Astrocyte (in vitro differentiated cells and primary cell): ENCODE measurements around the gene SLCO4A1.

Experiments used
- EZH2 ChIP-seq: IDR thresholded peaks from 2 replicates; pipeline ENCODE4 v1.6.1; 2012; ENCODE audit warnings: mild to moderate bottlenecking, low read length, inconsistent platforms; ENCODE audit not compliant: insufficient read depth
- TF ChIP-seq, protein P1 (sequence below): IDR thresholded peaks from 2 replicates; pipeline ENCODE4 v1.5.1; 2011; ENCODE audit warnings: low read depth, mild to moderate bottlenecking, inconsistent platforms, low read length, moderate library complexity; ENCODE audit not compliant: insufficient read depth

DNA sequence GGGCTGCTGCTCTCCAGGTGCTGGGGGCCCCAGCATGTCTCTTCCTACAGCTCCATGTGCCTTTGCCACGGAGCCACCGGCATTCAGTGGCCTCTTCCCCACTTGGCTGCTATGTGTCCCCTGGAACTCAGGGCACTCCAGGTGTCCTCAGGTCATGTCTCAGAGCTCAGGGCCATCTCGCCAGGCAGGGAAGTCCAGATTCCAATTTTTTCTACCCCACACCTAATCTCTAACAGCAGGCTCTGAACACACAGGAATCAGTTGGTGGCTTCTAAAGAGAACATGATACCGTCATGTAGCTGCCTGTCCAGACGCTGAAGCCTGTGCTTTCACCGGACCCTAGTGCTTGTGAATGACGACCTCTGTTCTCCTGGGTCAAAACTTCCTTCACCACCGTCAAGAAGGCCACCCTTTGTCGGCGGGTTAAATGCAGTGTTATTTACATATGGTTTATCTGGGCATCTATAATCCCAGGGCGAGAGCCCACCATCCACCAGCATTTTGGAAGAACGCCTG, 4.2 kb upstream of the SLCO4A1 start:
- TF ChIP-seq, protein P1, sequence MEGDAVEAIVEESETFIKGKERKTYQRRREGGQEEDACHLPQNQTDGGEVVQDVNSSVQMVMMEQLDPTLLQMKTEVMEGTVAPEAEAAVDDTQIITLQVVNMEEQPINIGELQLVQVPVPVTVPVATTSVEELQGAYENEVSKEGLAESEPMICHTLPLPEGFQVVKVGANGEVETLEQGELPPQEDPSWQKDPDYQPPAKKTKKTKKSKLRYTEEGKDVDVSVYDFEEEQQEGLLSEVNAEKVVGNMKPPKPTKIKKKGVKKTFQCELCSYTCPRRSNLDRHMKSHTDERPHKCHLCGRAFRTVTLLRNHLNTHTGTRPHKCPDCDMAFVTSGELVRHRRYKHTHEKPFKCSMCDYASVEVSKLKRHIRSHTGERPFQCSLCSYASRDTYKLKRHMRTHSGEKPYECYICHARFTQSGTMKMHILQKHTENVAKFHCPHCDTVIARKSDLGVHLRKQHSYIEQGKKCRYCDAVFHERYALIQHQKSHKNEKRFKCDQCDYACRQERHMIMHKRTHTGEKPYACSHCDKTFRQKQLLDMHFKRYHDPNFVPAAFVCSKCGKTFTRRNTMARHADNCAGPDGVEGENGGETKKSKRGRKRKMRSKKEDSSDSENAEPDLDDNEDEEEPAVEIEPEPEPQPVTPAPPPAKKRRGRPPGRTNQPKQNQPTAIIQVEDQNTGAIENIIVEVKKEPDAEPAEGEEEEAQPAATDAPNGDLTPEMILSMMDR = no peak
- TF ChIP-seq EZH2 = no peak
